ENCODE data around the gene DROSHA. TPM values are rescaled to one million over a fixed set of nuclear protein-coding genes. Genes with fewer than 3 reads are reported as not detected.

DROSHA gene
- total and polyA plus RNA-seq, 10 of the 15 experiments (the other 5 are each of a cell fraction or from before 2014, with no cell fraction given) = 27.9 to 55.0 (median 37.6) TPM

GRCh38 chr5:31502506-31502905, 29.4 kb downstream of the DROSHA start:
- H3K9ac ChIP-seq (ENCODE audit: control insufficient read depth, insufficient read depth, low read length) = no peak overlapping the region
- WGBS (ENCODE audit: insufficient coverage, insufficient replicate concordance, low lambda C conversion rate, missing lambda C conversion rate) = 98% methylated on average over 4 of the region's 4 CpGs
- no peak overlapping the region for H3K27ac ChIP-seq (ENCODE audit: control insufficient read depth, insufficient read depth)
- intact Hi-C loops (cut with micrococcal nuclease; ENCODE audit: unreplicated experiment) (no loop called here), in situ Hi-C loops (cut with MboI) (no loop called here)
- BruUV-seq (replicated peaks) = no TSS peak
- RAD21 ChIA-PET (ENCODE audit: unreplicated experiment) = no interaction called here
- ATAC-seq (no peak), DNase-seq (ENCODE audit: low read depth, low spot score) (no peak), FAIRE-seq (no peak)
- no peaks in the 10 kb centered on the region for H3K27me3 ChIP-seq (replicated peaks in 1 of 2; ENCODE audit: control insufficient read depth in 2 of 2, insufficient read depth in 2 of 2, low read length in 1 of 2)
- TF ChIP-seq YY1 (IDR thresholded peaks at IDR 0.05; ENCODE audit: low read depth, low read length) (no peak), BHLHE40 (IDR thresholded peaks at IDR 0.05; ENCODE audit: borderline replicate concordance in 1 of 2, low read depth in 2 of 2, low read length in 1 of 2) (no peak), EZH2 (IDR thresholded peaks at IDR 0.05; ENCODE audit: borderline replicate concordance, control insufficient read depth, low read depth, low read length) (no peak), BMI1 (IDR thresholded peaks at IDR 0.05; ENCODE audit: borderline replicate concordance) (no peak), IRF4 (IDR thresholded peaks at IDR 0.05; ENCODE audit: low read depth, low read length) (no peak), ZNF207 (IDR thresholded peaks at IDR 0.05; ENCODE audit: borderline replicate concordance) (no peak)
- no peaks in the 10 kb centered on the region for H3K79me2 ChIP-seq (ENCODE audit: control insufficient read depth, insufficient read depth, low read length)
- POLR2A ChIA-PET = no interaction called here
- CTCF ChIA-PET = no interaction called here
- no peaks in the 10 kb centered on the region for H3K4me1 ChIP-seq (ENCODE audit: control insufficient read depth, insufficient read depth, low read length)
- no peaks in the 10 kb centered on the region for H3K9me3 ChIP-seq (replicated peaks; ENCODE audit: control insufficient read depth, insufficient read depth, low read length)
- peaks cover 19 to 46% of the 10 kb centered on the region in 2 experiments for H3K36me3 ChIP-seq (ENCODE audit: control insufficient read depth in 2 of 2, insufficient read depth in 2 of 2, low read length in 1 of 2)
- H2AFZ ChIP-seq (ENCODE audit: control insufficient read depth, low read depth, low read length) = no peak overlapping the region
- no peak overlapping the region for H3K4me2 ChIP-seq (ENCODE audit: control insufficient read depth, insufficient read depth)
- no peaks in the 10 kb centered on the region for H4K20me1 ChIP-seq (ENCODE audit: control insufficient read depth, insufficient read depth)
- no peak overlapping the region for H3K4me3 ChIP-seq
- SMC1A ChIA-PET (ENCODE audit: uncharacterized antibody, unreplicated experiment) = no interaction called here

- no peaks in the 10 kb centered on the region for H3K79me2 ChIP-seq (ENCODE audit: control insufficient read depth, insufficient read depth, low read length)
- no peak overlapping the region for H2AFZ ChIP-seq (ENCODE audit: control insufficient read depth, low read depth, low read length)
- 93% methylated on average over 4 of the region's 4 CpGs for WGBS (ENCODE audit: insufficient coverage, insufficient replicate concordance, low lambda C conversion rate, missing lambda C conversion rate)
- no peaks in the 10 kb centered on the region for H4K20me1 ChIP-seq (ENCODE audit: control insufficient read depth, insufficient read depth)
- no peak overlapping the region for H3K4me2 ChIP-seq (ENCODE audit: control insufficient read depth, insufficient read depth)
- CTCF ChIA-PET = no interaction called here
- no peak overlapping the region for H3K4me3 ChIP-seq
- no peak overlapping the region for H3K27ac ChIP-seq (ENCODE audit: control insufficient read depth, insufficient read depth)
- SMC1A ChIA-PET (ENCODE audit: uncharacterized antibody, unreplicated experiment) = no interaction called here
- no peak for TF ChIP-seq MTA2 (IDR thresholded peaks at IDR 0.05; ENCODE audit: low read depth)
- TF ChIP-seq TARDBP (IDR thresholded peaks at IDR 0.05; ENCODE audit: borderline replicate concordance) = no peak
- TF ChIP-seq NRF1 (conservative IDR thresholded peaks at IDR 0.05; ENCODE audit: low read depth, low read length) = no peak
- TF ChIP-seq RUNX3 (IDR thresholded peaks at IDR 0.05; ENCODE audit: low read length) = no peak
- no peak for TF ChIP-seq ZBTB11 (CRISPR knock-in tag; IDR thresholded peaks at IDR 0.05)
- TF ChIP-seq ZNF24 (IDR thresholded peaks at IDR 0.05) = no peak
- H3K36me3 ChIP-seq (ENCODE audit: control insufficient read depth in 2 of 2, insufficient read depth in 2 of 2, low read length in 1 of 2) = peaks cover 33 to 49% of the 10 kb centered on the region in 2 experiments
- RAD21 ChIA-PET (ENCODE audit: unreplicated experiment) = no interaction called here
- H3K9ac ChIP-seq (ENCODE audit: control insufficient read depth, insufficient read depth, low read length) = no peak overlapping the region
- ATAC-seq (no peak), FAIRE-seq (no peak), DNase-seq (ENCODE audit: low read depth, low spot score) (no peak)
- no TSS peak for BruUV-seq (replicated peaks)
- intact Hi-C loops (cut with micrococcal nuclease; ENCODE audit: unreplicated experiment) (no loop called here), in situ Hi-C loops (cut with MboI) (no loop called here)
- POLR2A ChIA-PET = no interaction called here
- H3K27me3 ChIP-seq (replicated peaks in 1 of 2; ENCODE audit: control insufficient read depth in 2 of 2, insufficient read depth in 2 of 2, low read length in 1 of 2) = no peaks in the 10 kb centered on the region
- no peaks in the 10 kb centered on the region for H3K4me1 ChIP-seq (ENCODE audit: control insufficient read depth, insufficient read depth, low read length)
- H3K9me3 ChIP-seq (replicated peaks; ENCODE audit: control insufficient read depth, insufficient read depth, low read length) = no peaks in the 10 kb centered on the region
Measured at GRCh38 chr5:31500256-31500655, 31.6 kb downstream of the DROSHA start.
